OCI-LY3 (cell line): Measurements from ENCODE around the gene MAPKAP1.

ENCODE experiments used
- H2AFZ ChIP-seq: fragments of 200-600, 300-600 bp; shearing (Covaris generic); 2 replicates; pipeline ENCODE4 v1.6.0; 2014; ENCODE audit warnings: antibody characterized with exemption, low read depth, low read length
- H3K27ac ChIP-seq: fragments of 200-600, 300-600 bp; sonication (generic); 2 replicates; pipeline ENCODE4 v1.5.1; 2014; ENCODE audit warnings: mild to moderate bottlenecking, low read length, moderate library complexity, mixed read lengths
- H3K27me3 ChIP-seq: fragments of 200-600, 300-600 bp; sonication (generic); 2 replicates; pipeline ENCODE4 v1.6.1; 2014; ENCODE audit warnings: low read depth, low read length, mixed read lengths
- H3K36me3 ChIP-seq: fragments of 200-600, 300-600 bp; sonication (generic); replicated peaks from 2 replicates; pipeline ENCODE3; 2014; ENCODE audit warnings: low read depth, low read length, mixed read lengths
- H3K4me1 ChIP-seq: fragments of 300-600, 200-600 bp; sonication (generic); 2 replicates; pipeline ENCODE4 v1.6.1; 2014; ENCODE audit warnings: low read length, mixed read lengths
- H3K4me2 ChIP-seq: fragments of 200-600, 300-600 bp; sonication (generic); 2 replicates; pipeline ENCODE4 v1.6.1; 2014; ENCODE audit warnings: low read length, mixed read lengths
- H3K4me3 ChIP-seq: fragments of 300-600, 200-600 bp; sonication (generic); 2 replicates; pipeline ENCODE4 v1.5.1; 2014; ENCODE audit warnings: antibody characterized with exemption, mild to moderate bottlenecking, low read length, moderate library complexity
- H3K79me2 ChIP-seq: fragments of 300-600, 200-600 bp; shearing (Covaris generic); 2 replicates; pipeline ENCODE4 v1.6.1; 2014; ENCODE audit warnings: mild to moderate bottlenecking, low read length, mixed read lengths
- H3K9ac ChIP-seq: fragments of 300-600, 200-600 bp; shearing (Covaris generic); 2 replicates; pipeline ENCODE4 v1.6.0; 2014; ENCODE audit warnings: mild to moderate bottlenecking, low read length, moderate library complexity
- H3K9me3 ChIP-seq: fragments of 200-600, 300-600 bp; shearing (Covaris generic); 2 replicates; pipeline ENCODE4 v1.6.1; 2014; ENCODE audit warnings: low read length, mixed read lengths; ENCODE audit not compliant: insufficient read depth
- H4K20me1 ChIP-seq: fragments of 200-600, 300-600 bp; sonication (generic); 2 replicates; pipeline ENCODE4 v1.6.1; 2016; ENCODE audit warnings: low read length, mixed read lengths; ENCODE audit not compliant: insufficient read depth
- EZH2phosphoT487 ChIP-seq: fragments of 200-600 bp; shearing (Covaris generic); IDR thresholded peaks from 2 replicates; pipeline ENCODE4 v1.6.1; 2018; ENCODE audit warnings: antibody characterized with exemption, mixed run types, low read depth
- TF ChIP-seq, protein P1 (sequence below): fragments of 200-600, 300-600 bp; sonication (generic); IDR thresholded peaks from 2 replicates; pipeline ENCODE4 v1.5.1; 2014; ENCODE audit warnings: antibody characterized with exemption, low read length, low read depth

MAPKAP1 gene

DNA sequence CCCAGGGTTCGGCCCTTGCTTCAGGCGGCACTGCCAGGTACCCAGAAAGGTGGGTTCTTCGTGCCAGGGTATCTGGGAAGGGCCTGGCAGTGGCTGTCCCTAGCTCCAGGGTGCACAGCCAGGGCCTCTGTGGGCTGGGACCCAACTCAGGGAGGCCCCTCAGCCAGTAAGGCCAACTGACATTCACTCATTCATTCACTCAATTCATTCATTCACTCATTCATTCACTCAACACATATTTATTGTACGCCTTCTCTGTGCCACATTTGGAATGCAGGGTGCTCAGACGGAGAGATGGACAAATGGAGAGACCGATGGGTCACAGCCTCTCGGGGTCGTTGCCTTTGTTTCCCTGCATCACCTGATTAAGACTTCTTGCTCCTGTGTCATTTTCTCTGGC is 290.5 kb downstream of the MAPKAP1 start:
- H3K9me3 ChIP-seq, result no peaks in the 10 kb centered on the region
- H3K9ac ChIP-seq, result no peak overlapping the region
- no peaks in the 10 kb centered on the region for H4K20me1 ChIP-seq
- H3K4me3 ChIP-seq, result no peak overlapping the region
- no peak overlapping the region for H2AFZ ChIP-seq
- H3K36me3 ChIP-seq, result no peaks in the 10 kb centered on the region
- no peaks in the 10 kb centered on the region; the same call in 1 of the 2 replicates for H3K4me1 ChIP-seq
- no peak overlapping the region for H3K4me2 ChIP-seq
- H3K27ac ChIP-seq, result no peak overlapping the region
- H3K27me3 ChIP-seq, result no peaks in the 10 kb centered on the region
- H3K79me2 ChIP-seq, result no peaks in the 10 kb centered on the region
- no peak for TF ChIP-seq EZH2phosphoT487
- TF ChIP-seq, protein P1, sequence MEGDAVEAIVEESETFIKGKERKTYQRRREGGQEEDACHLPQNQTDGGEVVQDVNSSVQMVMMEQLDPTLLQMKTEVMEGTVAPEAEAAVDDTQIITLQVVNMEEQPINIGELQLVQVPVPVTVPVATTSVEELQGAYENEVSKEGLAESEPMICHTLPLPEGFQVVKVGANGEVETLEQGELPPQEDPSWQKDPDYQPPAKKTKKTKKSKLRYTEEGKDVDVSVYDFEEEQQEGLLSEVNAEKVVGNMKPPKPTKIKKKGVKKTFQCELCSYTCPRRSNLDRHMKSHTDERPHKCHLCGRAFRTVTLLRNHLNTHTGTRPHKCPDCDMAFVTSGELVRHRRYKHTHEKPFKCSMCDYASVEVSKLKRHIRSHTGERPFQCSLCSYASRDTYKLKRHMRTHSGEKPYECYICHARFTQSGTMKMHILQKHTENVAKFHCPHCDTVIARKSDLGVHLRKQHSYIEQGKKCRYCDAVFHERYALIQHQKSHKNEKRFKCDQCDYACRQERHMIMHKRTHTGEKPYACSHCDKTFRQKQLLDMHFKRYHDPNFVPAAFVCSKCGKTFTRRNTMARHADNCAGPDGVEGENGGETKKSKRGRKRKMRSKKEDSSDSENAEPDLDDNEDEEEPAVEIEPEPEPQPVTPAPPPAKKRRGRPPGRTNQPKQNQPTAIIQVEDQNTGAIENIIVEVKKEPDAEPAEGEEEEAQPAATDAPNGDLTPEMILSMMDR, result no peak

DNA sequence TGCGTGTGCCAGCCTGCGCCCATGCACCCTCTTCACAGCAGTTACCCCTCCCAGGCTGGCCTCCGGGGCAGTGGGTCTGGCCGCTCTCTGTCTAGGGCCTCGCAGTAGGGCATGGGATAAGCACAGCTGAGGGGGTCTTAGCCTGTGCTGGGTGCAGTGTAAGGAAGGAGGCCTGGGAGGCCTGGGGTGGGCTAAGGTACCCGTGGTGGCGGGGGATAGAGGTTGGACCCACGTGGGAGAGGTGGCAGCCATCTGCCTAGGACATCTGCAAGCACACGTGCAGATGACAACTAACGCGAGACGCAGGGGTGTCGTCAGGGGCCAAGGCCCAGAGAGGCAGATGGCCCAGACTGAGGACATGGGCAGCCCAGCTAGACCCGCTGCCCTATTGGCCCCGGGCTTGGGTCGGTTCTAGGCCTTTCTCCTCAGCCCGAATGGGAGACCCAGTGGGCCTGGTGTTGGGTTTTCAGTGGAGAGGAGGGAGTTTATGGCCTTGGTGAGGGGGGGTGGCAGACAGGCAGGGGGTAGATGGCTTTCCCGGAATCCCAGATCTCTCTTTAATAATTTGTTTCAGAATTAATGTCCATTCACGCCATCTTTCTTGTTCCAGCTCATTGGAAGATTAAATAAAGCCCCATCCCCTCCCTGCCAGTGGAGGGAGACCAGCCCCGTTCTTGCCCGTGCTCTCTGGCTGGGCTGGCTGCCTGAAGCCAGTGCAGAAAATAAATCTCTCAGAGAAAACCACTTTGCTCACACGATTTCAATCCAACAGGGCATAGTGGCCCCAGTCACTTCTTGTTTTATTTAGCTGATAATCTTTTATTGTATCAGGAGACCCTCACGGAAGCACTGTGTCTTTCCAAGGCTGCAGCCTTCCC is 291.2 kb downstream of the MAPKAP1 start:
- H4K20me1 ChIP-seq, result no peaks in the 10 kb centered on the region
- H3K4me3 ChIP-seq, result no peak overlapping the region
- no peak overlapping the region for H2AFZ ChIP-seq
- H3K9ac ChIP-seq, result no peak overlapping the region
- no peak for TF ChIP-seq EZH2phosphoT487
- TF ChIP-seq, protein P1, result no peak
- no peak overlapping the region for H3K27ac ChIP-seq
- H3K79me2 ChIP-seq, result peaks cover 4% of the 10 kb centered on the region; the same call in 1 of the 2 replicates
- no peak overlapping the region for H3K4me2 ChIP-seq
- H3K4me1 ChIP-seq, result peaks cover 6% of the 10 kb centered on the region
- H3K9me3 ChIP-seq, result no peaks in the 10 kb centered on the region
- no peaks in the 10 kb centered on the region for H3K36me3 ChIP-seq
- no peaks in the 10 kb centered on the region for H3K27me3 ChIP-seq

DNA sequence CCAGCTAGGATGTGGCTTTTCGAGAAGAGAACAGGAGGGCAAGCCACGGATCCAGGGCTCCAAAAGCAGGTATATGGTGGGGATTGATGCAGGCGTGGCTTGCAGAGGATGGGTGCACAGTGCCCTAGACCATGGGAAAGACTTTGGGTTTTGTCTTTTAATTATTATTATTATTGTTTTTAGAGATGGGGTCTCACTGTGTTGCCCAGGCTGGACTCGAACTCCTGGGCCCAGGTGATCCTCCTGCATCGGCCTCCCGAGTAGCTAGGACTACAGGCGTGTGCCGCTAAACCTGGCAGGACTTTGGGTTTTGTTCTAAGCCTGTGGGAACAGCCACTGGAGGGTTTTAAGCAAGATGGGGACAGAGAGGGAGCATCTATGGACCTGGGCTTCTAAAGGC is 293.4 kb downstream of the MAPKAP1 start:
- TF ChIP-seq, protein P1, result no peak
- TF ChIP-seq EZH2phosphoT487, result no peak
- peaks cover 9% of the 10 kb centered on the region; the same call in 1 of the 2 replicates for H3K79me2 ChIP-seq
- peaks cover 15% of the 10 kb centered on the region for H3K4me1 ChIP-seq
- no peaks in the 10 kb centered on the region for H3K36me3 ChIP-seq
- H3K9ac ChIP-seq, result no peak overlapping the region
- H3K27me3 ChIP-seq, result no peaks in the 10 kb centered on the region
- H4K20me1 ChIP-seq, result no peaks in the 10 kb centered on the region
- H3K9me3 ChIP-seq, result no peaks in the 10 kb centered on the region
- no peak overlapping the region for H3K4me3 ChIP-seq
- no peak overlapping the region for H3K27ac ChIP-seq
- no peak overlapping the region for H3K4me2 ChIP-seq
- no peak overlapping the region for H2AFZ ChIP-seq

DNA sequence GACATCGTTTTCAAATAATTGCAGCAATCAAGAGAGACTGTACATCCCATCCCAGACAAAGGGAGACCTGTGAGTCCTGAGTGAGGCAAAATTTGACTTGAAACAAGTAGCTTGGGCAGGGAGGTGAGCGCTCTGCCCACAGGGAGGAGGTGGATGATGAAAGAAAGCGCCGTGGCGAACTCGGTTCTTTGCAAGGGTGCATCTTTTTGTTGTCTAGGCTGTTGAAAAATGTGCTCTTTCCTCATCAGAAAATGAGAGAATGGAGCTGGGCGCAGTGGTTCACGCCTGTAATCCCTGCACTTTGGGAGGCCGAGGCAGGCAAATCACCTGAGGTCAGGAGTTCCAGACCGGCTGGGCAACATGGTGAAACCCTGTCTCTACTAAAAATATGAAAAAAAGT is 294.8 kb downstream of the MAPKAP1 start:
- no peaks in the 10 kb centered on the region for H3K9me3 ChIP-seq
- no peaks in the 10 kb centered on the region for H4K20me1 ChIP-seq
- TF ChIP-seq, protein P1, result no peak
- TF ChIP-seq EZH2phosphoT487, result no peak
- H3K4me1 ChIP-seq, result peaks cover 19% of the 10 kb centered on the region
- peaks cover 9% of the 10 kb centered on the region; the same call in 1 of the 2 replicates for H3K79me2 ChIP-seq
- no peak overlapping the region for H2AFZ ChIP-seq
- no peak overlapping the region for H3K4me2 ChIP-seq
- H3K27ac ChIP-seq, result no peak overlapping the region
- H3K9ac ChIP-seq, result no peak overlapping the region
- no peaks in the 10 kb centered on the region for H3K36me3 ChIP-seq
- no peaks in the 10 kb centered on the region for H3K27me3 ChIP-seq
- H3K4me3 ChIP-seq, result no peak overlapping the region
